Naive thymus-derived CD8-positive, alpha-beta T cell (primary cell): ENCODE results near the gene MGAT3. TPM values are rescaled to one million over a fixed set of nuclear protein-coding genes. Genes with fewer than 3 reads are reported as not detected.

Experiments used
- ATAC-seq, 2 donors: fragments of 150-1000 bp; cut with Tn5 transposase in 1 of 2; sonication (Bioruptor Pico), chemical (Tn5 transposase) in 1 of 2; 1 replicate in 1 of 2; 2 replicates in 1 of 2; pipeline ENCODE4 v1.10.0; 2021; ENCODE audit warnings: mild to moderate bottlenecking in 2 of 2, moderate library complexity in 2 of 2
- POLR2A ChIA-PET: fragments of 350-600 bp; sonication (Branson Sonifier 250); formaldehyde crosslinking; loops from one replicate; lab custom pipeline; 2021; ENCODE audit warnings: antibody characterized with exemption; lab: Charles Lee
- DNase-seq, 10 donors: peaks; one replicate each; pipeline versions ENCODE4 v3.0.0 to v3.0.0-alpha.2; 2020 to 2022
- H3K27ac Mint-ChIP-seq, 10 donors: one replicate each; pipeline ENCODE4 v1.8.0; 2020 to 2022; ENCODE audit warnings: mild to moderate bottlenecking in 10 of 10, mixed read lengths in 10 of 10, moderate library complexity in 4 of 10, inconsistent platforms in 1 of 10
- H3K27me3 Mint-ChIP-seq, 5 donors: one replicate each; pipeline ENCODE4 v1.8.0; 2021 to 2022; ENCODE audit warnings: mixed read lengths in 5 of 5
- H3K36me3 Mint-ChIP-seq, 3 donors: one replicate each; pipeline ENCODE4 v1.8.0; 2020 to 2022; ENCODE audit warnings: mixed read lengths in 3 of 3, mild to moderate bottlenecking in 2 of 3, inconsistent platforms in 1 of 3
- H3K4me1 Mint-ChIP-seq, 4 donors: one replicate each; pipeline ENCODE4 v1.8.0; 2021 to 2022; ENCODE audit warnings: mixed read lengths in 4 of 4
- H3K4me3 Mint-ChIP-seq, 10 donors: one replicate each; pipeline ENCODE4 v1.8.0; 2020 to 2022; ENCODE audit warnings: mild to moderate bottlenecking in 10 of 10, mixed read lengths in 10 of 10, moderate library complexity in 6 of 10, inconsistent platforms in 1 of 10
- H3K9me3 Mint-ChIP-seq, 9 donors: one replicate each; pipeline ENCODE4 v1.8.0; 2020 to 2022; ENCODE audit warnings: mixed read lengths in 9 of 9, mild to moderate bottlenecking in 3 of 9, inconsistent platforms in 1 of 9, moderate library complexity in 1 of 9
- polyA plus RNA-seq, 3 donors: library from polyadenylated mRNA; unstranded; fragments of 300-500 nt; fragmentation: Illumina TruSeq; gene quantifications; one replicate each; pipeline ENCODE4 v1.2.3, GENCODE V29; 2021
- total RNA-seq, 8 experiments: library from RNA in 2 of 8; stranded (reverse) in 2 of 8; gene quantifications; one replicate each; pipeline ENCODE4 v1.2.3 and lab custom pipeline; 2021 to 2026

Gene MGAT3
- total and polyA plus RNA-seq, 5 experiments from 2014 or later, result 0.05 to 0.55 (median 0.27) TPM

DNA sequence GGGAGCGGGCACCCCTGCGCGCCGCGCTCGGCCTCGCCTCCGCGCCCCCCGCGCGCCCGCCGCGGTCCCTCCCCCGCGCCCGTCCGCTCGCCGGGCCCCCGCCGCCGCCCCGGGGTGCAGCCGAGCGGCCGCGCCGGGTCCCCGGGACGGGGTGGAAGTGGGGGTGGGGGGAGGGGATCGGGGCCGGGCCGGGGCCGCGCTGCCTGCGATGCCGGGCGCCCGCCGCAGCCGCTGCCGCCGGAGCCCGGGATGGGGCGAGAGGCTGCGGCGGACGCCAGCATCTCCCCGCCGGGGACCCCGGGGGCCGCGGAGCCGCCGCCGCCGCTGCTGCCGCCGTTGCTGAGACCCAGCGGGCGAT lies 365 bp downstream of the MGAT3 start:
- peaks cover 0 to 10% (median 0%) of the 10 kb centered on the region in 9 donors for H3K9me3 Mint-ChIP-seq
- H3K27me3 Mint-ChIP-seq, result peaks cover 5 to 22% (median 13%) of the 10 kb centered on the region in 5 donors

DNA sequence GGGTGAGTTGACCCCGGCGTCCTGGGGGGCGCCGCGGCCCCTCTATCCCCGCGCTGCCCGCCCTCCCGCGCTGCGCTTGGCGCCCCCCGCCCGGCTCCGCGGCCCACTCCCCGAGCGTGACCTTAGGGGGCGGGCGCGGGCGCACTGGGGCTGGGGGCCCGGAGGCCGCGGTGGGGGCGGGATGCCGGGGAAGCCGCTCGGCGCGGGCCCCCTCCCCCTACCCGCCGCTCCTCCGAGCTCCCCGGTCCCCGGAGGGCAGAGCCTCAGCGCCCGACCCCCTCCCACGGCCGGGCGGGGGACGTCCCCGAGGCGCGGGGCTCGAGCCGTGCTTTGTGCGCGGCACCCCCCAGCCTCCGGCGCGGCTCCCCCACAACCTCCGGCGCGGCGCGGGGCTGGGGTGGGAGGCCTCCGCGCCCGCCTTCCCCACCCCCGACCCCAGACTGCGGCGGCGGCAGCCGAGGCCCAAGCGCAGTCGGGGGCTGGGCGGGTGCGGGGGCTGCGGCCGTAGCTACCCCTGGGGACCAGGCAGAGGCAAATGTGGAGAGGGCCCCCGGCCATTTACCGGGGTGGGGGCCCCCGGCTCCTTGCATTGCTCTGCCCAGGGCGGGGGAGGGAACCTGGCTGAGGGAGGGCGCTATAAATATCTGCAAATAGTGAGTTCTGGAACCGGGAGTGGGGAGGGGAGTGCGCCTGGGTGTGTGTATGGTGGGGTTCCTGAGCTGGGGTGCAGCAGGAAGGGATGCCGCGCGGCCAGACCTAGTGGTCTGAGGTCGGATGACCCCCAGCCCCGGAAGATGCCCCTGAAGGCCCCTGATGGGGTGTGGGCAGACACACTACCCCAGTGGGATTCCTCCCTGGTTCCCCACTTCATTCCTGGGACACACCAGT lies 988 bp downstream of the MGAT3 start:
- Mint-ChIP-seq H3K27me3 (peaks cover 5 to 22% (median 13%) of the 10 kb centered on the region in 5 donors), H3K27ac (peak overlapping the region in 1 of 10 donors; percentile 32), H3K4me1 (peaks cover 28 to 36% (median 30%) of the 10 kb centered on the region in 4 donors), H3K36me3 (no peaks in the 10 kb centered on the region), H3K4me3 (peak overlapping the region; percentile 34 to 79 (median 69)), H3K9me3 (peaks cover 0 to 10% (median 0%) of the 10 kb centered on the region in 9 donors)
- POLR2A ChIA-PET, result interaction anchor here (1.3 kb wide), 1 partner anchor 10 kb away, joined by 3 read pairs; no protein-coding TSS in a partner anchor
- peak in 2 of 10 donors; percentile 21 to 25 for DNase-seq
- peak; percentile 34 to 55 for ATAC-seq

More for the DNA sequence above, 365 bp downstream of the MGAT3 start:
- Mint-ChIP-seq H3K27ac (no peak overlapping the region), H3K4me1 (peaks cover 24 to 40% (median 34%) of the 10 kb centered on the region in 4 donors), H3K4me3 (no peak overlapping the region), H3K36me3 (no peaks in the 10 kb centered on the region)
- no peak for DNase-seq
- peak in 1 of 2 donors; percentile 38 for ATAC-seq
- POLR2A ChIA-PET, result no interaction called here

DNA sequence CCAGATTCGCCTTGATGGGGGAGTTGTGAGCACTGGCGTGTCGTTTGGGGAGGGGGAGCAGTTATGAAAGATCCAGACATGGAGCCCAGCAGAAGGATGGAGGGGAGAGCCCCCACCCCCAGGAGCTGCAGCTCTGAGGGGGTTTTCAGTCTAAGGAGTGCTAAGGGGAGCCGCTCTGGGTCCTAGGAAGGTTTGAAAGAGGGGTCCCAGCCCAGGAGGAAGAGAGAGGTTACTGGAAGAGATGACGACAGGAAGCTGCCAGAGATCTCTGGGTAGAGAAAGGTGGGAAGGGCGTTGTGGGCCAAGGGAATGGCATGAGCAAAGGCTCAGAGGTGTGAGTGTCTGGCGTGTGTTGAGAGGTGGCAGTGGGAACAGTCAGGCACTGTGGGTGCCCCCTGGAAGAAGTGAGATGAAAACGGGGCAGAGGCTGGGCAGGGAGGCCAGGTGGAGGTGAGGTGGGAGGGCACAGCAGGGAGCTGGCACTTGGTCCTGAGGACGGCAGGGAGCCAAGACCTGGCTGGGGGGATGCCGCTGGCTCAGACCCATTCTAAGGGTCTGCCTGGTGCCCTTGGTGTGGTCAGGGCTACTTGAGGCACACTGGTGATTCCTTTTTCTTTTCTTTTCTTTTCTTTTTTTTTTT lies 1.8 kb downstream of the MGAT3 start:
- Mint-ChIP-seq H3K4me3 (peak overlapping the region; percentile 34 to 79 (median 69)), H3K36me3 (no peaks in the 10 kb centered on the region), H3K9me3 (peaks cover 0 to 10% (median 0%) of the 10 kb centered on the region in 9 donors), H3K27ac (peak overlapping the region in 1 of 10 donors; percentile 8), H3K4me1 (peaks cover 28 to 36% (median 30%) of the 10 kb centered on the region in 4 donors), H3K27me3 (peaks cover 5 to 22% (median 13%) of the 10 kb centered on the region in 5 donors)
- DNase-seq, result no peak
- ATAC-seq, result no peak
- POLR2A ChIA-PET, result interaction anchor here (1.3 kb wide), 1 partner anchor 11 kb away, joined by 3 read pairs; no protein-coding TSS in a partner anchor

DNA sequence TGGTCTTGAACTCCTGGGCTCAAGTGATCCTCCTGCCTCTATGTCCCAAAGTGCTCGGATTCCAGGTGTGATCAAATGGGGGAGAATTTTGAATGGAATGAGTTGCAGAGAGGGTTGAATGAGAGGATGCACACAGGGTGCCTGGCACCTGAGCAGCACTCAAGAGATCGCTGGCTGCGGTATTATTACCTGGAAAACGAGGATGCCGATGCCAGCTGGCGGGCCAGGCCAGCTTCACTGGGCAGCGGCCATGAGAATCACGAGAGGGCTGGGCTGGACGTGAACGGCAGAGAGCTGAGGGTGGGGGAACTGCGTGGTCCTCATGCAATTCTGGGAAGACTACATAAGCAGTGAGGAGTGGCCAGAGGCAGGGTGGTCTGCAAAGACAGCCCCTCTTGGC lies 2.9 kb downstream of the MGAT3 start:
- no peaks in the 10 kb centered on the region for H3K36me3 Mint-ChIP-seq
- H3K4me1 Mint-ChIP-seq, result peaks cover 25 to 27% (median 26%) of the 10 kb centered on the region in 4 donors
- POLR2A ChIA-PET, result interaction anchor here (0.6 kb wide), 1 partner anchor 47 kb away, joined by 5 read pairs; no protein-coding TSS in a partner anchor
- ATAC-seq, result no peak
- H3K9me3 Mint-ChIP-seq, result peaks cover 0 to 10% (median 0%) of the 10 kb centered on the region in 9 donors
- peaks cover 5 to 22% (median 13%) of the 10 kb centered on the region in 5 donors for H3K27me3 Mint-ChIP-seq
- DNase-seq, result no peak
- peak overlapping the region in 2 of 10 donors; percentile 22 to 54 for H3K4me3 Mint-ChIP-seq
- no peak overlapping the region for H3K27ac Mint-ChIP-seq

DNA sequence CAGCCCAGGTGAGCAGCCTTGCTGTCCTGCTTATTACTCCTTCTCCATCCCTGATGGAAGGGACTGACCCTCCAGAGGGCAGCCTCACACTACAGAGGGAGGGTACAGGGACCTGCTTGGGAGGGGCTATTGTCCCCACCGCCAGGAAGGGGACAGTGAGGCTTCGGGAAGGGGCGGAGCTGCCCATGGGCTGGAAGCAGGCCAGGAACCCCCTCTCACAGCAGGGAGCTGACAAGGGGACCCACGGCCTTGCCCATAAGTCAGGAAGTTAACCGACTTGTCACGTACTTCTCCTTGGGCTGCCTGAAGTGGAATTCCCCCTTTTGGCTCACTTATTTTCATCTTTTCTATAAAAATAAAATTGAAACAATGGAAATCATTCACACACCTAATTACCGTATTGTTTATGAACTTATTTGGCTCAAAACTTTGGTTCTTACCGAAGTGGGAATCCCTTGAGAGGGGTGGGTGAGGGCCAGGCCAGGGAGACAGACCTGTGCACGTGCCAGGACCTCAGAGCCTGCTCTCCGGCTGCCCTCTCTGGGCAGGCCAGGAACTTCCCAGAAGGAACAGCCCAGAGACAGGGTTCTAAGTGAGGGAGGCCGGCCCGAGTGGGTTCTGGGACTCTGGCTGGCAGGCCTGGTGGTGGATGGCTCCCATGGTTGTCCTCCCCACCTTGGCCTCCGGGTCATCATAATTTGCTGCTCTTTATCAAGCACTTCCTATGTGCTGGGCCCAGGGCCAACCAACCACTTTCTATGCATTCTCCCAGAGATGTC lies 5.8 kb downstream of the MGAT3 start:
- H3K27ac Mint-ChIP-seq, result no peak overlapping the region
- no peak for ATAC-seq
- no peak for DNase-seq
- POLR2A ChIA-PET, result no interaction called here
- H3K27me3 Mint-ChIP-seq, result peaks cover 4 to 13% (median 8%) of the 10 kb centered on the region in 5 donors
- no peaks in the 10 kb centered on the region for H3K36me3 Mint-ChIP-seq
- no peaks in the 10 kb centered on the region for H3K9me3 Mint-ChIP-seq
- H3K4me1 Mint-ChIP-seq, result peaks cover 8 to 23% (median 14%) of the 10 kb centered on the region in 4 donors
- H3K4me3 Mint-ChIP-seq, result no peak overlapping the region

DNA sequence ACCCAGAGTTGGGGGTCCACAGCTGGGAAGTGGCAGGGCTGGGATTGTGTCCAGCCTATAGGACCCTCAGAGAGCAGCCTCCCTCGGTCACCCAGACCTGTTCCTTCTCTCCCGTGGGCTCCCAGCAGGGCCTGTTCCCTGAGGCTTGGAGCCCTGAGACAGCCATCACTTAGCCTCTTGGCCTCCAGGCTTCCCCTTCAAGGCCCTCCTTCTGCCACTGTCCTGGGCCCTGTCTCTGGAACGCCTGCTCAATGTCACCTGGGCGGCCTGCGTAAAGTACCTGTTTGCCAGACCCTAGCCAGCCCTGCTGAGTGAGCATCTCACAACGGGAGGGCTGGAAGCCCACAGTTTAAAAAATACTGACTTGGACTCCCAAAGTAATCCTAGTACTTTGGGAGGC lies 6.5 kb downstream of the MGAT3 start:
- no peak overlapping the region for H3K4me3 Mint-ChIP-seq
- DNase-seq, result no peak
- no peaks in the 10 kb centered on the region for H3K9me3 Mint-ChIP-seq
- peaks cover 3 to 10% (median 4%) of the 10 kb centered on the region in 5 donors for H3K27me3 Mint-ChIP-seq
- H3K4me1 Mint-ChIP-seq, result peaks cover 8 to 22% (median 12%) of the 10 kb centered on the region in 4 donors
- no peak for ATAC-seq
- POLR2A ChIA-PET, result no interaction called here
- H3K27ac Mint-ChIP-seq, result peak overlapping the region in 1 of 10 donors; percentile 27
- no peaks in the 10 kb centered on the region for H3K36me3 Mint-ChIP-seq

DNA sequence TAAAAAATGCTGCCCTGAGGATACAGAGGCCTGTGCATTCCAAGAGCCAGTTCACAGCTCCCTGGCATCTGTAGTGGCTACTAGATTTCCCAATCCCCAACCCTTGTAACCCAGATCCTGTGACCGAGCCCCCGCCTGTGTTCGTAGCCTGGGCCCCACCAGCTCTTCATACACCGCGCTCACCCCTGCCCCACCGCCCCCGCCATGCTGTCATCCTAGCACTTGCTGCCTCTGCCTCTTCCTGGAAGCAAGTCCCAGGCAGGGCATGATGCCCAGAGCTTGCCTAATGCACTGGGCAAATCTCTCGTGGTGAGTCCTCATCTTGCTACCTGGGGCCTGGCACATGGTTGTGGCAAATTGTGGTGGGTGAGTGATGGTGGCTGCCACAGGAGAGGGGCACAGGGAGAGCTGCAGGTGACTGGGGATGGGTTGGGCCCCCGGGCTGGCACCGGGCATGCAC lies 7.1 kb downstream of the MGAT3 start:
- POLR2A ChIA-PET, result interaction anchor here (0.5 to 1.0 kb wide), 2 partner anchors 16 to 76 kb away, joined by 3 read pairs; no protein-coding TSS in a partner anchor
- no peak for DNase-seq
- Mint-ChIP-seq H3K27ac (peak overlapping the region in 1 of 10 donors; percentile 33), H3K36me3 (no peaks in the 10 kb centered on the region), H3K4me1 (peaks cover 4 to 19% (median 8%) of the 10 kb centered on the region in 4 donors), H3K4me3 (no peak overlapping the region), H3K27me3 (peaks cover 0 to 5% (median 0%) of the 10 kb centered on the region in 5 donors), H3K9me3 (no peaks in the 10 kb centered on the region)
- ATAC-seq, result no peak

DNA sequence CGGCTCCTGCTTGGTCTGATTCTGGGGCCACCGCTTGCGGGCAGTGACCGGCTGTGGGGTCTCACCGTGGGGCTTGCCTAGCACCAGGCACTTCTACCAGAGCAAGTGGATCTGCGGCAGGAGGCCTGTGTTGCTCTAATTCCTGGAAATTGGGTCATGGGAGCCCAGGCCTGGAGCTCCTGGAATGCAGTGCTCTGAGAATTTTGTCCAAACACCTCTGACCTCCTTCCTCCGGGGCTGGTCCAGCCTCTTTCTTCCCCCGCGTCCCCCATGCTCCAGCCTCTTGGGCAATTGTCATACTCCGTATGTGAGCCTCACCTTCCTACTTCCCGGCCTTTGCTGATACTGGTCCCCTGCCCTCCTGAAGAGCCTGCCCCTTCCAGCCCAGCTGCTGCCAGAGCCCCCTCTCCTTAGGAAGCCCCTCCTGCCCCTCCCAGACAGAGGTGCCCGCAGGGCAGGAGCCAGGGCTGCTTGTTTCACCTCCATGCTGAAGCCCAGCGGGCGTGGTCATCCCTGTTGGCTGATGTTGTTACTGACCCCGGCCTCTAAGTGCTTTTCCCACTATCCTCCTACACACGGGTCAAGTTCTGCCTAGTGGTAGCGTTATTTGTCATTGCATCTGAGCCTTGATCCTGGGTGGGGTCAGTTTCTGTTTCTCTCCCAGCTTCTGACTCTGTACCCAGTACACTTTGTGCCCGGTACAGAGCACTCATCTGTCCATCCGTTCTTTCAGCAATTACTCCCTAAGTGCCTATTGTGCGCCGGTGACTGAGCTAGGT lies 9.6 kb downstream of the MGAT3 start:
- Mint-ChIP-seq H3K36me3 (no peaks in the 10 kb centered on the region), H3K4me1 (peaks cover 9 to 27% (median 18%) of the 10 kb centered on the region in 4 donors), H3K4me3 (no peak overlapping the region), H3K9me3 (no peaks in the 10 kb centered on the region), H3K27me3 (no peaks in the 10 kb centered on the region), H3K27ac (peak overlapping the region in 1 of 10 donors; percentile 27)
- DNase-seq (no peak), ATAC-seq (no peak)
- POLR2A ChIA-PET, result no interaction called here

DNA sequence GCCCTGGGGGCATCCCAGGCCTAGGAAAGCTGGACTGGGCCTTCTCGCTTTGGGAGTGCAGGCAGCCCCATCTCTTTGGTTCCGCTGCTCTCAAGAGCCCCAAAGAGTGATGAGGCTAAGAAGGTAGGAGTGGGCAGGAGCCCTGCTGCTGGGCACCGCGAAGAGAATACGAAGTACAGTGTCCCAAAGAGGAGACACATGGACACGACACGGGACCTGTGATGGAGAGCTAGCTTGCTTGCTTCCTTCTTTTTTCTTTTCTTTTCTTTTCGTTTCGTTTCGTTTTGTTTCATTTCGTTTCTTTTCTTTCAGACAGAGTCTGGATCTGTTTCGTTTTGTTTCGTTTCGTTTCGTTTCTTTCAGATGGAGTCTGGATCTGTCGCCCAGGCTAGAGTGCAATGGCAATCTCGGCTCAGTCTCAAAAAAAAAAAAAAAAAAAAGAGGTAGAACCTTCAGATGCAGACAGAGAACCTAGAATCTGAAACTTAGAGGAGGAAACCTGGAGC lies 10.6 kb downstream of the MGAT3 start:
- Mint-ChIP-seq H3K27me3 (no peaks in the 10 kb centered on the region), H3K4me3 (no peak overlapping the region), H3K9me3 (no peaks in the 10 kb centered on the region), H3K36me3 (no peaks in the 10 kb centered on the region), H3K27ac (peak overlapping the region in 1 of 10 donors; percentile 43), H3K4me1 (peaks cover 16 to 34% (median 28%) of the 10 kb centered on the region in 4 donors)
- POLR2A ChIA-PET, result interaction anchor here (0.7 to 2.0 kb wide), 3 partner anchors 10 to 15 kb away, joined by 5 to 7 read pairs (median 7); no protein-coding TSS in a partner anchor
- DNase-seq (no peak), ATAC-seq (no peak)

DNA sequence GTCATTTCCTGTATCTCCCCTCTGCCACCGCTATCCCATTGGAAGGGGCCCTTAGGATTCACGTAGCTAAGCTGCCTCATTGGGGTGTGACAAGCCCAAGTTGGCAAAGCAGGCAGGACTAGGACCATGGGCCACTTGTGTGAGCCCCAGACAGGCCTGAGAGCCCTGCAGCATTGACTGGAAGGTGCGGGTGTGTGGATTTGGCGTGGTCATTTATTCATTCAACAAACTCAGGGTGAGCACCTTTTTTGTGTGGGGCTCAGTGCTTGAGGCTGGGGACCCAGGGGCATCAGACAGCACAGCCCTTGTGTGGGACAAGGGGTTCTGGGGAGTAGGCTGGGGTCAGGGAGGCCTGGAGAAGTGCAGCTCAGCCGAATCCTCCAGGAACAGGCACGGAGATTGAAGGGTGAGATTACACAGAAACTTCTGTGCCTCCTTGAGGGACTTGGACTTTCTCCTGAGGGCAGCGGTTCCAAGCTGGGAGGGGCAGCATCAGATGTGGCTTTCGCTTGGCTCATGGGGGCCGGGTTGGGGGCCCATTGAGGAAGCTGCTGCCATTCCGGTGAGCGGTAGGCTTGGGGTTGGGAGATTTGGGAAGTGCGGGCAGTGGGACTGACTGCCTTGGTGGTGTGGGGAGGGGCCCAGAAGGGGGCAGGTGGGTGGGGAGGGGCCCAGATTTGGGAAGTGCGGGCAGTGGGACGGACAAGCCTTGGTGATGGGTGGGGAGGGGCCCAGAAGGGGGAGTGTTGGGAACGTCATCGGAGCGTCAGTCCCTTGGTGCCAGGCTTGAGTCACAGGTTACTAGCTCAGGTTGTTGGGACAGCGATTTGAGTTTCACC lies 11.9 kb downstream of the MGAT3 start:
- no peak for ATAC-seq
- Mint-ChIP-seq H3K27me3 (no peaks in the 10 kb centered on the region), H3K27ac (peak overlapping the region in 4 of 10 donors; percentile 28 to 85 (median 62)), H3K4me1 (peaks cover 20 to 40% (median 37%) of the 10 kb centered on the region in 4 donors), H3K36me3 (no peaks in the 10 kb centered on the region), H3K4me3 (no peak overlapping the region), H3K9me3 (no peaks in the 10 kb centered on the region)
- POLR2A ChIA-PET, result interaction anchor here (1.0 to 2.0 kb wide), 2 partner anchors 10 to 17 kb away, joined by 5 to 7 read pairs; no protein-coding TSS in a partner anchor
- DNase-seq, result no peak
